ENCODE measurements around the gene PHACTR1. TPM values are rescaled to one million over a fixed set of nuclear protein-coding genes. Genes with fewer than 3 reads are reported as not detected.

PHACTR1 gene
- total RNA-seq, 1 experiment from 2014 or later = not detected

GRCh38 chr6:13139119-13139518, 422.6 kb downstream of the PHACTR1 start:
- ChIA-PET POLR2A (ENCODE audit: unreplicated experiment) (no interaction called here), CTCF (no interaction called here)
- Histone ChIP-seq H3K4me3 (ENCODE audit: low read length) (no peak overlapping the region), H3K27me3 (ENCODE audit: low read length) (peaks cover 38% of the 10 kb centered on the region), H3K9me2 (replicated peaks; ENCODE audit: low read length) (no peaks in the 10 kb centered on the region), H2AFZ (ENCODE audit: low read length) (no peak overlapping the region), H3K79me2 (ENCODE audit: low read length) (no peaks in the 10 kb centered on the region), H3K27ac (ENCODE audit: low read length) (no peak overlapping the region), H3K36me3 (ENCODE audit: low read depth, low read length) (no peaks in the 10 kb centered on the region), H3F3A (ENCODE audit: low read length, unreplicated experiment) (no peaks in the 10 kb centered on the region), H4K20me1 (ENCODE audit: low read length) (no peaks in the 10 kb centered on the region), H3K9ac (ENCODE audit: low read length) (no peak overlapping the region), H3K4me2 (ENCODE audit: low read length) (no peak overlapping the region), H3K4me1 (ENCODE audit: insufficient read depth, low read length) (no peaks in the 10 kb centered on the region), H3K9me3 (ENCODE audit: low read length) (no peaks in the 10 kb centered on the region)
- intact Hi-C loops (cut with micrococcal nuclease) = no loop called here
- TF ChIP-seq EZH2 (IDR thresholded peaks at IDR 0.05; ENCODE audit: low read length, unreplicated experiment) = no peak
- TF ChIP-seq CTCF (conservative IDR thresholded peaks at IDR 0.05; ENCODE audit: low read depth, low read length) = no peak
- no peak for TF ChIP-seq EZH2phosphoT487 (IDR thresholded peaks at IDR 0.05; ENCODE audit: borderline replicate concordance, low read length)
- BruUV-seq (replicated peaks) = no TSS peak
- DNase-seq = no peak
- no peak for ATAC-seq

GRCh38 chr6:13140980-13141379, 424.4 kb downstream of the PHACTR1 start:
- H3K4me1 ChIP-seq (ENCODE audit: insufficient read depth, low read length) = no peaks in the 10 kb centered on the region
- H3F3A ChIP-seq (ENCODE audit: low read length, unreplicated experiment) = no peaks in the 10 kb centered on the region
- H3K4me3 ChIP-seq (ENCODE audit: low read length) = no peak overlapping the region
- no peaks in the 10 kb centered on the region for H3K79me2 ChIP-seq (ENCODE audit: low read length)
- H3K9me3 ChIP-seq (ENCODE audit: low read length) = no peaks in the 10 kb centered on the region
- no peak for TF ChIP-seq CTCF (conservative IDR thresholded peaks at IDR 0.05; ENCODE audit: low read depth, low read length)
- no peak for TF ChIP-seq EZH2 (IDR thresholded peaks at IDR 0.05; ENCODE audit: low read length, unreplicated experiment)
- no peak for TF ChIP-seq EZH2phosphoT487 (IDR thresholded peaks at IDR 0.05; ENCODE audit: borderline replicate concordance, low read length)
- H3K27me3 ChIP-seq (ENCODE audit: low read length) = peaks cover 46% of the 10 kb centered on the region
- ATAC-seq = no peak
- BruUV-seq (replicated peaks) = no TSS peak
- H3K4me2 ChIP-seq (ENCODE audit: low read length) = no peak overlapping the region
- H2AFZ ChIP-seq (ENCODE audit: low read length) = no peak overlapping the region
- DNase-seq = no peak
- ChIA-PET CTCF (no interaction called here), POLR2A (ENCODE audit: unreplicated experiment) (no interaction called here)
- H3K9ac ChIP-seq (ENCODE audit: low read length) = no peak overlapping the region
- H3K9me2 ChIP-seq (replicated peaks; ENCODE audit: low read length) = no peaks in the 10 kb centered on the region
- H4K20me1 ChIP-seq (ENCODE audit: low read length) = no peaks in the 10 kb centered on the region
- no peak overlapping the region for H3K27ac ChIP-seq (ENCODE audit: low read length)
- H3K36me3 ChIP-seq (ENCODE audit: low read depth, low read length) = no peaks in the 10 kb centered on the region
- intact Hi-C loops (cut with micrococcal nuclease) = no loop called here

GRCh38 chr6:13141387-13141786, 424.8 kb downstream of the PHACTR1 start:
- Histone ChIP-seq H3K9ac (ENCODE audit: low read length) (no peak overlapping the region), H3K9me3 (ENCODE audit: low read length) (no peaks in the 10 kb centered on the region)

More at GRCh38 chr6:13141387-13141786, 424.8 kb downstream of the PHACTR1 start:
- Histone ChIP-seq H3K79me2 (ENCODE audit: low read length) (no peaks in the 10 kb centered on the region), H4K20me1 (ENCODE audit: low read length) (no peaks in the 10 kb centered on the region), H3K9me2 (replicated peaks; ENCODE audit: low read length) (no peaks in the 10 kb centered on the region), H3K4me3 (ENCODE audit: low read length) (no peak overlapping the region), H2AFZ (ENCODE audit: low read length) (no peak overlapping the region), H3K27me3 (ENCODE audit: low read length) (peaks cover 46% of the 10 kb centered on the region), H3K27ac (ENCODE audit: low read length) (no peak overlapping the region), H3K36me3 (ENCODE audit: low read depth, low read length) (no peaks in the 10 kb centered on the region), H3F3A (ENCODE audit: low read length, unreplicated experiment) (no peaks in the 10 kb centered on the region), H3K4me1 (ENCODE audit: insufficient read depth, low read length) (no peaks in the 10 kb centered on the region), H3K4me2 (ENCODE audit: low read length) (no peak overlapping the region)
- BruUV-seq (replicated peaks) = no TSS peak
- POLR2A ChIA-PET (ENCODE audit: unreplicated experiment) = no interaction called here
- intact Hi-C loops (cut with micrococcal nuclease) = no loop called here
- DNase-seq (no peak), ATAC-seq (no peak)
- no peak for TF ChIP-seq EZH2 (IDR thresholded peaks at IDR 0.05; ENCODE audit: low read length, unreplicated experiment)
- no peak for TF ChIP-seq EZH2phosphoT487 (IDR thresholded peaks at IDR 0.05; ENCODE audit: borderline replicate concordance, low read length)
- TF ChIP-seq CTCF (conservative IDR thresholded peaks at IDR 0.05; ENCODE audit: low read depth, low read length) = no peak
- CTCF ChIA-PET = no interaction called here

Measured in PC-3 (cell line).